ENCODE data around the gene OR8B2. TPM values are rescaled to one million over a fixed set of nuclear protein-coding genes. Genes with fewer than 3 reads are reported as not detected.

Gene OR8B2
- polyA plus RNA-seq, 1 experiment: not detected

- Histone ChIP-seq H3K27me3 (ENCODE audit: control insufficient read depth, insufficient read depth, low read length) (no peaks in the 10 kb centered on the region), H3K36me3 (ENCODE audit: control insufficient read depth, insufficient read depth, low read length) (no peaks in the 10 kb centered on the region), H3K4me3 (ENCODE audit: low read depth, low read length) (no peak overlapping the region)
- ChIA-PET CTCF (no interaction called here), POLR2A (no interaction called here)
- no peak for DNase-seq (ENCODE audit: low read depth)
- no peak for TF ChIP-seq CTCF (IDR thresholded peaks at IDR 0.05; ENCODE audit: insufficient read depth, low read depth, low read length)
Observed at GRCh38 chr11:124344346-124344745, 40.0 kb downstream of the OR8B2 start.

- ChIA-PET CTCF (no interaction called here), POLR2A (no interaction called here)
- no peak overlapping the region for H3K4me3 ChIP-seq (ENCODE audit: low read depth, low read length)
- no peak for DNase-seq (ENCODE audit: low read depth)
- no peak for TF ChIP-seq CTCF (IDR thresholded peaks at IDR 0.05; ENCODE audit: insufficient read depth, low read depth, low read length)
- H3K27me3 ChIP-seq (ENCODE audit: control insufficient read depth, insufficient read depth, low read length): no peaks in the 10 kb centered on the region
- no peaks in the 10 kb centered on the region for H3K36me3 ChIP-seq (ENCODE audit: control insufficient read depth, insufficient read depth, low read length)
Observed at GRCh38 chr11:124340142-124340447, 44.2 kb downstream of the OR8B2 start.

- POLR2A ChIA-PET: no interaction called here
Observed at GRCh38 chr11:124339396-124340141, 44.7 kb downstream of the OR8B2 start.

More at GRCh38 chr11:124339396-124340141, 44.7 kb downstream of the OR8B2 start:
- CTCF ChIA-PET: no interaction called here
- Histone ChIP-seq H3K36me3 (ENCODE audit: control insufficient read depth, insufficient read depth, low read length) (no peaks in the 10 kb centered on the region), H3K27me3 (ENCODE audit: control insufficient read depth, insufficient read depth, low read length) (no peaks in the 10 kb centered on the region), H3K4me3 (ENCODE audit: low read depth, low read length) (no peak overlapping the region)
- no peak for TF ChIP-seq CTCF (IDR thresholded peaks at IDR 0.05; ENCODE audit: insufficient read depth, low read depth, low read length)
- no peak for DNase-seq (ENCODE audit: low read depth)

Other genes with a start within 250 kb of the OR8B2 start
- not detected in 2 replicates for gene OR10D3, start 201.2 kb downstream of the OR8B2 start, polyA plus RNA-seq (2011; rRNA removed)
- not detected in 2 replicates for gene OR8G1, start 143.4 kb downstream of the OR8B2 start, polyA plus RNA-seq (2011; rRNA removed)
- not detected in 2 replicates for gene OR8G5, start 128.1 kb downstream of the OR8B2 start, polyA plus RNA-seq (2011; rRNA removed)
- not detected in 2 replicates for gene OR8D1, start 70.5 kb downstream of the OR8B2 start, polyA plus RNA-seq (2011; rRNA removed)
- gene OR8D2, start 64.3 kb downstream of the OR8B2 start, polyA plus RNA-seq (2011; rRNA removed): not detected in 2 replicates
- gene OR8B3, start 14.5 kb upstream of the OR8B2 start, polyA plus RNA-seq (2011; rRNA removed): not detected in 2 replicates
- not detected in 2 replicates for gene OR8B4, start 40.4 kb upstream of the OR8B2 start, polyA plus RNA-seq (2011; rRNA removed)
- not detected in 2 replicates for gene OR8B8, start 61.2 kb upstream of the OR8B2 start, polyA plus RNA-seq (2011; rRNA removed)
- not detected in 2 replicates for gene OR8B12, start 159.2 kb upstream of the OR8B2 start, polyA plus RNA-seq (2011; rRNA removed)
- not detected in 2 replicates for gene OR8A1, start 185.5 kb upstream of the OR8B2 start, polyA plus RNA-seq (2011; rRNA removed)
- not detected in 2 replicates for gene PANX3, start 226.9 kb upstream of the OR8B2 start, polyA plus RNA-seq (2011; rRNA removed)
- gene TBRG1, start 238.4 kb upstream of the OR8B2 start, polyA plus RNA-seq (2011; rRNA removed): 40.8 and 42.5 TPM in 2 replicates